Measurements from ENCODE around the gene ISCA2.

Gene ISCA2

GRCh38 chr14:74542056-74542685, 48.6 kb downstream of the ISCA2 start:
- H3K4me3 ChIP-seq (ENCODE audit: low read depth, low read length, poor library complexity, severe bottlenecking): no peak overlapping the region
- no peaks in the 10 kb centered on the region for H3K9me2 ChIP-seq (ENCODE audit: low read depth, low read length)
- H3F3A ChIP-seq (ENCODE audit: insufficient read depth, low read length): no peaks in the 10 kb centered on the region
- H3K27ac ChIP-seq (ENCODE audit: low read depth, low read length, poor library complexity, severe bottlenecking): no peak overlapping the region
- no peaks in the 10 kb centered on the region for H4K20me1 ChIP-seq (ENCODE audit: insufficient read depth, low read length)
- no peak overlapping the region for H3K4me2 ChIP-seq (ENCODE audit: low read length)
- no peaks in the 10 kb centered on the region for H3K79me2 ChIP-seq (ENCODE audit: insufficient read depth, low read length)
- no peak for TF ChIP-seq CTCF (IDR thresholded peaks at IDR 0.05; ENCODE audit: low read length)
- TF ChIP-seq EZH2 (IDR thresholded peaks at IDR 0.05; ENCODE audit: borderline replicate concordance, low read length): no peak
- no peak overlapping the region for H2AFZ ChIP-seq (ENCODE audit: low read length)
- H3K27me3 ChIP-seq (ENCODE audit: insufficient read depth, low read length): no peaks in the 10 kb centered on the region
- H3K9me3 ChIP-seq (ENCODE audit: low read length): no peaks in the 10 kb centered on the region
- H3K9ac ChIP-seq (ENCODE audit: low read length): no peak overlapping the region
- H3K36me3 ChIP-seq (ENCODE audit: insufficient read depth, low read length): no peaks in the 10 kb centered on the region
- H3K4me1 ChIP-seq (ENCODE audit: insufficient read depth, low read length, severe bottlenecking): no peaks in the 10 kb centered on the region

- TF ChIP-seq EZH2 (IDR thresholded peaks at IDR 0.05; ENCODE audit: borderline replicate concordance, low read length) (no peak), CTCF (IDR thresholded peaks at IDR 0.05; ENCODE audit: low read length) (no peak)
- Histone ChIP-seq H3K27ac (ENCODE audit: low read depth, low read length, poor library complexity, severe bottlenecking) (no peak overlapping the region), H4K20me1 (ENCODE audit: insufficient read depth, low read length) (no peaks in the 10 kb centered on the region), H2AFZ (ENCODE audit: low read length) (no peak overlapping the region), H3K4me2 (ENCODE audit: low read length) (no peak overlapping the region), H3K9me3 (ENCODE audit: low read length) (no peaks in the 10 kb centered on the region), H3K9ac (ENCODE audit: low read length) (no peak overlapping the region), H3K27me3 (ENCODE audit: insufficient read depth, low read length) (no peaks in the 10 kb centered on the region), H3K36me3 (ENCODE audit: insufficient read depth, low read length) (no peaks in the 10 kb centered on the region), H3F3A (ENCODE audit: insufficient read depth, low read length) (no peaks in the 10 kb centered on the region), H3K79me2 (ENCODE audit: insufficient read depth, low read length) (no peaks in the 10 kb centered on the region), H3K4me1 (ENCODE audit: insufficient read depth, low read length, severe bottlenecking) (no peaks in the 10 kb centered on the region), H3K4me3 (ENCODE audit: low read depth, low read length, poor library complexity, severe bottlenecking) (no peak overlapping the region), H3K9me2 (ENCODE audit: low read depth, low read length) (no peaks in the 10 kb centered on the region)
These were observed 50.3 kb downstream of the ISCA2 start for GRCh38 chr14:74543771-74544438.

GRCh38 chr14:74545386-74545785, 51.8 kb downstream of the ISCA2 start:
- H3K9me3 ChIP-seq (ENCODE audit: low read length): no peaks in the 10 kb centered on the region
- H3K27me3 ChIP-seq (ENCODE audit: insufficient read depth, low read length): no peaks in the 10 kb centered on the region
- H3K4me1 ChIP-seq (ENCODE audit: insufficient read depth, low read length, severe bottlenecking): no peaks in the 10 kb centered on the region
- H3K36me3 ChIP-seq (ENCODE audit: insufficient read depth, low read length): no peaks in the 10 kb centered on the region
- H2AFZ ChIP-seq (ENCODE audit: low read length): no peak overlapping the region
- H4K20me1 ChIP-seq (ENCODE audit: insufficient read depth, low read length): no peaks in the 10 kb centered on the region
- no peak overlapping the region for H3K27ac ChIP-seq (ENCODE audit: low read depth, low read length, poor library complexity, severe bottlenecking)
- no peaks in the 10 kb centered on the region for H3K79me2 ChIP-seq (ENCODE audit: insufficient read depth, low read length)
- no peaks in the 10 kb centered on the region for H3K9me2 ChIP-seq (ENCODE audit: low read depth, low read length)
- no peaks in the 10 kb centered on the region for H3F3A ChIP-seq (ENCODE audit: insufficient read depth, low read length)
- TF ChIP-seq CTCF (IDR thresholded peaks at IDR 0.05; ENCODE audit: low read length): no peak
- no peak for TF ChIP-seq EZH2 (IDR thresholded peaks at IDR 0.05; ENCODE audit: borderline replicate concordance, low read length)
- no peak overlapping the region for H3K4me2 ChIP-seq (ENCODE audit: low read length)
- H3K4me3 ChIP-seq (ENCODE audit: low read depth, low read length, poor library complexity, severe bottlenecking): no peak overlapping the region
- H3K9ac ChIP-seq (ENCODE audit: low read length): no peak overlapping the region
